BLaER1 treated with 17β-estradiol and CSF1 and Interleukin-3, amounts not matched to agents 10 nM and 100 nM (cell line): ENCODE measurements around the gene PRKCH.
A peak's percentile ranks its signal among the peaks of the same experiment; 100 is the strongest.

ENCODE experiments used
- H3K27ac ChIP-seq, 11 experiments: shearing (Covaris generic); formaldehyde crosslinking; 2 replicates each; pipeline ENCODE4 v1.8.1; 2022
- H3K27me3 ChIP-seq, 11 experiments: shearing (Covaris generic); formaldehyde crosslinking; 2 replicates each; pipeline ENCODE4 v1.8.1; 2022
- H3K36me3 ChIP-seq, 11 experiments: shearing (Covaris generic); formaldehyde crosslinking; 2 replicates each; pipeline ENCODE4 v1.8.1; 2022
- H3K4me1 ChIP-seq, 10 experiments: shearing (Covaris generic); formaldehyde crosslinking; 2 replicates each; pipeline ENCODE4 v1.8.1; 2022
- H3K4me2 ChIP-seq, 11 experiments: shearing (Covaris generic); formaldehyde crosslinking; 2 replicates each; pipeline ENCODE4 v1.8.1; 2022
- H3K4me3 ChIP-seq, 10 experiments: shearing (Covaris generic); formaldehyde crosslinking; 2 replicates each; pipeline ENCODE4 v1.8.1; 2022
- H3K9ac ChIP-seq, 11 experiments: shearing (Covaris generic); formaldehyde crosslinking; 2 replicates each; pipeline ENCODE4 v1.8.1; 2022
- H3K9me3 ChIP-seq, 11 experiments: shearing (Covaris generic); formaldehyde crosslinking; replicated peaks in 1 of 11; 2 replicates each; pipeline ENCODE4 v1.8.1; 2022
- H4K20me1 ChIP-seq, 11 experiments: shearing (Covaris generic); formaldehyde crosslinking; 2 replicates each; pipeline ENCODE4 v1.8.1; 2022
- Cebpa-rat ChIP-seq, 11 experiments: shearing (Covaris generic); IDR thresholded peaks; 2 replicates each; pipeline ENCODE4 v1.8.1; 2022

Gene PRKCH

GRCh38 chr14:61502459-61503093, 181.2 kb downstream of the PRKCH start:
- H3K27ac ChIP-seq, result peak overlapping the region; percentile 72 to 90 (median 84)
- peaks cover 55 to 95% (median 63%) of the 10 kb centered on the region in 10 experiments for H3K4me1 ChIP-seq
- H3K9ac ChIP-seq, result peak overlapping the region; percentile 66 to 81 (median 73); a peak in 21 of 22 replicates
- no peak overlapping the region for H3K4me3 ChIP-seq
- no peaks in the 10 kb centered on the region for H3K27me3 ChIP-seq
- peak overlapping the region; percentile 49 to 79 (median 71) for H3K4me2 ChIP-seq
- H4K20me1 ChIP-seq, result no peaks in the 10 kb centered on the region
- no peak for TF ChIP-seq Cebpa-rat (IDR thresholded peaks at IDR 0.05)
- peaks cover 0 to 13% (median 0%) of the 10 kb centered on the region in 11 experiments; a peak in 2 of 22 replicates for H3K36me3 ChIP-seq
- H3K9me3 ChIP-seq, result peaks cover 0 to 12% (median 5%) of the 10 kb centered on the region in 11 experiments; a peak in 7 of 22 replicates

- peak overlapping the region; percentile 72 to 90 (median 84) for H3K27ac ChIP-seq
- peak overlapping the region in 1 of 10 experiments; percentile 1; a peak in 1 of 20 replicates for H3K4me3 ChIP-seq
- no peaks in the 10 kb centered on the region for H4K20me1 ChIP-seq
- TF ChIP-seq Cebpa-rat (IDR thresholded peaks at IDR 0.05), result no peak
- H3K4me1 ChIP-seq, result peaks cover 56 to 100% (median 71%) of the 10 kb centered on the region in 10 experiments
- peaks cover 0 to 13% (median 0%) of the 10 kb centered on the region in 11 experiments; a peak in 2 of 22 replicates for H3K36me3 ChIP-seq
- peak overlapping the region; percentile 66 to 81 (median 73) for H3K9ac ChIP-seq
- H3K9me3 ChIP-seq, result peaks cover 0 to 12% (median 5%) of the 10 kb centered on the region in 11 experiments; a peak in 7 of 22 replicates
- H3K4me2 ChIP-seq, result peak overlapping the region; percentile 49 to 79 (median 71)
- no peaks in the 10 kb centered on the region for H3K27me3 ChIP-seq
Observed at GRCh38 chr14:61503167-61503801, 181.9 kb downstream of the PRKCH start.

GRCh38 chr14:61504901-61505300, 183.5 kb downstream of the PRKCH start:
- Histone ChIP-seq H3K4me2 (peak overlapping the region; percentile 29 to 79 (median 59)), H3K27ac (peak overlapping the region; percentile 23 to 90 (median 84); a peak in 17 of 22 replicates), H3K4me1 (peaks cover 61 to 100% (median 77%) of the 10 kb centered on the region in 10 experiments)

GRCh38 chr14:61505815-61506809, 184.7 kb downstream of the PRKCH start:
- Histone ChIP-seq H3K27ac (peak overlapping the region in 4 of 11 experiments; percentile 53 to 90 (median 88); a peak in 8 of 22 replicates), H3K9me3 (peaks cover 0 to 11% (median 5%) of the 10 kb centered on the region in 11 experiments; a peak in 7 of 22 replicates), H3K4me3 (no peak overlapping the region), H3K27me3 (no peaks in the 10 kb centered on the region), H3K4me2 (peak overlapping the region; percentile 29 to 79 (median 59)), H3K4me1 (peaks cover 73 to 100% (median 87%) of the 10 kb centered on the region in 10 experiments), H4K20me1 (no peaks in the 10 kb centered on the region), H3K36me3 (peaks cover 0 to 13% (median 0%) of the 10 kb centered on the region in 11 experiments; a peak in 1 of 22 replicates), H3K9ac (no peak overlapping the region)
- no peak for TF ChIP-seq Cebpa-rat (IDR thresholded peaks at IDR 0.05)

More at GRCh38 chr14:61504901-61505300, 183.5 kb downstream of the PRKCH start:
- no peak for TF ChIP-seq Cebpa-rat (IDR thresholded peaks at IDR 0.05)
- Histone ChIP-seq H3K9me3 (peaks cover 0 to 12% (median 5%) of the 10 kb centered on the region in 11 experiments; a peak in 7 of 22 replicates), H3K9ac (0 out of 22 replicates have a peak overlapping the region, but pooled peaks of 1 of the 11 experiments have one; percentile 40), H3K36me3 (peaks cover 0 to 13% (median 0%) of the 10 kb centered on the region in 11 experiments; a peak in 2 of 22 replicates), H4K20me1 (no peaks in the 10 kb centered on the region), H3K27me3 (no peaks in the 10 kb centered on the region), H3K4me3 (no peak overlapping the region)

- no peak for TF ChIP-seq Cebpa-rat (IDR thresholded peaks at IDR 0.05)
- H3K4me2 ChIP-seq, result peak overlapping the region; percentile 7 to 74 (median 35); a peak in 13 of 22 replicates
- no peak overlapping the region for H3K4me3 ChIP-seq
- peaks cover 0 to 13% (median 0%) of the 10 kb centered on the region in 11 experiments; a peak in 3 of 22 replicates for H3K36me3 ChIP-seq
- peaks cover 68 to 99% (median 77%) of the 10 kb centered on the region in 10 experiments for H3K4me1 ChIP-seq
- no peaks in the 10 kb centered on the region for H3K27me3 ChIP-seq
- no peak overlapping the region for H3K9ac ChIP-seq
- peaks cover 0 to 11% (median 5%) of the 10 kb centered on the region in 11 experiments; a peak in 7 of 22 replicates for H3K9me3 ChIP-seq
- peak overlapping the region in 2 of 11 experiments; percentile 6 to 49; a peak in 1 of 22 replicates for H3K27ac ChIP-seq
- H4K20me1 ChIP-seq, result no peaks in the 10 kb centered on the region
Observed at GRCh38 chr14:61508526-61508925, 187.1 kb downstream of the PRKCH start.

- Histone ChIP-seq H3K4me3 (peak overlapping the region in 1 of 10 experiments; percentile 0; a peak in 1 of 20 replicates), H3K4me1 (peaks cover 46 to 99% (median 53%) of the 10 kb centered on the region in 10 experiments), H3K27ac (peak overlapping the region in 5 of 11 experiments; percentile 15 to 61 (median 45); a peak in 6 of 22 replicates), H4K20me1 (no peaks in the 10 kb centered on the region), H3K36me3 (peaks cover 0 to 22% (median 0%) of the 10 kb centered on the region in 11 experiments; a peak in 5 of 22 replicates), H3K9ac (peak overlapping the region in 3 of 11 experiments; percentile 15 to 44 (median 24); a peak in 2 of 22 replicates), H3K4me2 (peak overlapping the region; percentile 32 to 91 (median 53)), H3K9me3 (no peaks in the 10 kb centered on the region; a peak in 1 of 22 replicates), H3K27me3 (no peaks in the 10 kb centered on the region)
- no peak for TF ChIP-seq Cebpa-rat (IDR thresholded peaks at IDR 0.05)
Observed at GRCh38 chr14:61510736-61511557, 189.6 kb downstream of the PRKCH start.

- peak overlapping the region in 1 of 10 experiments; percentile 0; a peak in 1 of 20 replicates for H3K4me3 ChIP-seq
- TF ChIP-seq Cebpa-rat (IDR thresholded peaks at IDR 0.05), result no peak
- no peaks in the 10 kb centered on the region for H3K27me3 ChIP-seq
- H3K4me1 ChIP-seq, result peaks cover 40 to 99% (median 46%) of the 10 kb centered on the region in 10 experiments
- H3K9ac ChIP-seq, result peak overlapping the region in 3 of 11 experiments; percentile 15 to 44 (median 24); a peak in 2 of 22 replicates
- peak overlapping the region in 4 of 11 experiments; percentile 16 to 61 (median 46); a peak in 6 of 22 replicates for H3K27ac ChIP-seq
- peaks cover 0 to 24% (median 0%) of the 10 kb centered on the region in 11 experiments; a peak in 5 of 22 replicates for H3K36me3 ChIP-seq
- no peaks in the 10 kb centered on the region for H4K20me1 ChIP-seq
- peak overlapping the region; percentile 32 to 91 (median 52) for H3K4me2 ChIP-seq
- H3K9me3 ChIP-seq, result no peaks in the 10 kb centered on the region; a peak in 1 of 22 replicates
Observed at GRCh38 chr14:61511558-61511948, 190.2 kb downstream of the PRKCH start.
